Left renal cortex interstitium (tissue), 4 donors: ENCODE data around the gene COL23A1. TPM values are rescaled to one million over a fixed set of nuclear protein-coding genes. Genes with fewer than 3 reads are reported as not detected.

Experiments used
- DNase-seq, 4 donors: peaks; one replicate each; pipeline ENCODE4 v3.0.0-alpha.2; 2013; ENCODE audit warnings: low read depth in 4 of 4, low spot score in 2 of 4, missing footprints in 1 of 4
- polyA plus RNA-seq, 4 donors: library from polyadenylated mRNA; unstranded; fragments of 120-200 nt; gene quantifications; one replicate each; pipeline ENCODE4 v1.2.1, GENCODE V29; 2013; ENCODE audit not compliant: insufficient read length in 4 of 4

COL23A1 gene
- polyA plus RNA-seq, 4 donors, result 4.4 to 8.8 (median 8.3) TPM

GRCh38 chr5:178536541-178537466, 53.4 kb downstream of the COL23A1 start:
- DNase-seq, result no peak

- no peak for DNase-seq
Measured at GRCh38 chr5:178535299-178536175, 54.7 kb downstream of the COL23A1 start.

GRCh38 chr5:178533136-178533535, 57.1 kb downstream of the COL23A1 start:
- DNase-seq, result no peak

- no peak for DNase-seq
Measured at GRCh38 chr5:178532666-178533065, 57.5 kb downstream of the COL23A1 start.

GRCh38 chr5:178532236-178532635, 58.0 kb downstream of the COL23A1 start:
- DNase-seq, result no peak

GRCh38 chr5:178531786-178532185, 58.4 kb downstream of the COL23A1 start:
- no peak for DNase-seq

GRCh38 chr5:178530526-178530925, 59.7 kb downstream of the COL23A1 start:
- no peak for DNase-seq

- DNase-seq, result no peak
Measured at GRCh38 chr5:178529080-178529479, 61.1 kb downstream of the COL23A1 start.

- DNase-seq, result no peak
Measured at GRCh38 chr5:178527458-178528307, 62.5 kb downstream of the COL23A1 start.

GRCh38 chr5:178526773-178527457, 63.3 kb downstream of the COL23A1 start:
- no peak for DNase-seq

GRCh38 chr5:178525906-178526732, 64.1 kb downstream of the COL23A1 start:
- DNase-seq, result no peak

GRCh38 chr5:178524093-178524882, 65.9 kb downstream of the COL23A1 start:
- DNase-seq, result no peak

GRCh38 chr5:178522361-178522760, 67.8 kb downstream of the COL23A1 start:
- DNase-seq, result no peak

GRCh38 chr5:178520851-178521250, 69.3 kb downstream of the COL23A1 start:
- no peak for DNase-seq

GRCh38 chr5:178519804-178520203, 70.4 kb downstream of the COL23A1 start:
- DNase-seq, result no peak

- no peak for DNase-seq
Measured at GRCh38 chr5:178519155-178519554, 71.0 kb downstream of the COL23A1 start.

GRCh38 chr5:178516504-178517235, 73.5 kb downstream of the COL23A1 start:
- no peak for DNase-seq
